DMS79 (cell line): ENCODE data around the gene CCDC117.
A peak's percentile ranks its signal among the peaks of the same experiment; 100 is the strongest.

Source experiments
- DNase-seq: peaks from one replicate; lab custom pipeline; 2025; lab: John Stamatoyannopoulos, UW

CCDC117 gene

DNA sequence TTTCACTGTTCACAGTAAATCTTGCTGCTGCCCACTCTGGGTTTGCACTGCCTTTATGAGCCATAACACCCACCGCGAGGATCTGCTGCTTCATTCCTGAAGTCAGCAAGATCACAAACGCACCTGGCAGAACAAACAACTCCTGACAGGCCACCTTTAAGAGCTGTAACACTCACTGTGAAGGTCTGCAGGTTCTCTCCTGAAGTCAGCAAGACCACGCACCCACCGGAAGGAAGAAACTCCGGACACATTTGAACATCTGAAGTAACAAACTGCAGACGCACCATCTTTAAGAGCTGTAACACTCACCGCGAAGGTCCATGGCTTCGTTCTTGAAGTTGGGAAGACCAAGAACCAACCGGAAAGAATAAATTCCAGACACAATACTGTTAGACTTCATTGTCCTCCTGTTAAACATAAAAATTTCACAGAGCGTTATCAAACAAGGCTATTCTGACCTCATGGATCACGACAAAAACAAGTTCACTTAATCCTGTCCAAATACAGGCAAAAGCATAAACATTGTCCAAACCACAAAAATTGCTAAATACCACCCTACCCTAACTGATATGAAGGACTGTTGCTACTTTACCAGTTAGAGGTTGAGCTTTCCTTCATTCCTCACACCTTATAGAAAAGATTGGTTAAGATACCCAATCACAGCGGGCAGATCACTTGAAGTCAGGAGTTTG, 3.0 kb upstream of the CCDC117 start:
- no peak for DNase-seq

DNA sequence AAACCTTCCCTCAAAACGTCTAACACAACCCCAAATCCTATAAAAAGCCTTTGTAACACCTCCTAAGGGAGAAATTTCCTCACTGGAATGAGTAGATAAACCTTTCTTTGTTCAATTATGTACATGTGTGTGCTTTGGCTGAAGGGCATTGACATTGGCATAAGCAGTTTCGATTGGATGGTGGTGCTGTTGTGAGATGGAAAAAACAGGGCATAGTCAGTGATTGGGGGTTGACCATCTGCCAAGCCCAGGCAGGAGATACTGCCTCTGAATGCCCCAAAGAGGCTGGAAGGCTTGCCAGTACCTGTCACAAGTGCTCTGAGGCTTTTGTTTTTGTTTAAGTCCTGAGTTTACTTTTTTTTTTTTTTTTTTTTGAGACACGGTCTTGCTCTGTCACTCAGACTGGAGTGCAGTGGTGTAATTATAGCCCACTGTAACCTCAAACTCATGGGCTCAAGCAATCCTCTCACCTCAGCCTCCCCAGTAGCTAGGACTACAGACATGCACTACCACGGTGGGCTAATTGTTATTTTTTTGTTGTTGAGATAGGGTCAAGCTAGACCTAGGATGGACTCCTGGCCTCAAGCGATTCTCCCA, 1.2 kb upstream of the CCDC117 start:
- peak; percentile 62 for DNase-seq

DNA sequence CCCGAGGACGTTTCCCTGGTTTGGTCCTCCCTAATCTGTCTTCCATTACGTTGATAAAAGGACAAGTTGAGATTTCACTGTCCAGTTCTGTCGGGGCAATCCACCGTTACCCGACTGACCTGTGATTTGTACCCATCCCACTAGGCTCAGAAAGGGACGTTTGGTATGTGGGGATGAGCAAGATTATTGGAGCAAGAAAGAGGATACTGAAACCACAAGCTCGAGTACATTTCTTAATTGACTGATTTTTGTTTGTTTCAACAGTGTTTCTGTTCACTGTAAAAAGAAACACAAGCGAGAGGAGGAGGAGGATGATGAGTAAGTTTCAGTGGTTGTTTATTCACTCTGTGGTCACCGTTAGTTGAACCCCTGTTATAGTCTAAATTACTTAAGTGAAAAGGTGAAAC, 969 bp downstream of the CCDC117 start:
- no peak for DNase-seq

DNA sequence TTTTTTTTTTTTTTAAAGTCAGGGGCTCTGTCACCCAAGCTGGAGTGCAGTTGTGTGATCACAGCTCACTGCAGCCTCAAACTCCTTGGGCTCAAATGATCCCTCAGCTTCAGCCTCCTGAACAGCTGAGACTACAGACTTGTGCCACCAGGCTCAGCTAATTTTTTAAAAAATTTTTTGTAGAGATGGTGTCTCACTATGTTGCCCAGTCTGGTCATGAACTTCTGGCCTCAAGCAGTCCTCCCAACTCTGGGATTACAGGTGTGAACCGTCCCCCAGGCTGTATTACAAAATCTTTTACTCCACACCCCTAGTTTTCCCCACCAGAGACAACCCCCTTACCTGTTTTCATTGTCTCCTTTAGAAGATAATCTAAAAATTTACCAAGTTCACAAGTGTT, 1.9 kb downstream of the CCDC117 start:
- DNase-seq, result no peak

DNA sequence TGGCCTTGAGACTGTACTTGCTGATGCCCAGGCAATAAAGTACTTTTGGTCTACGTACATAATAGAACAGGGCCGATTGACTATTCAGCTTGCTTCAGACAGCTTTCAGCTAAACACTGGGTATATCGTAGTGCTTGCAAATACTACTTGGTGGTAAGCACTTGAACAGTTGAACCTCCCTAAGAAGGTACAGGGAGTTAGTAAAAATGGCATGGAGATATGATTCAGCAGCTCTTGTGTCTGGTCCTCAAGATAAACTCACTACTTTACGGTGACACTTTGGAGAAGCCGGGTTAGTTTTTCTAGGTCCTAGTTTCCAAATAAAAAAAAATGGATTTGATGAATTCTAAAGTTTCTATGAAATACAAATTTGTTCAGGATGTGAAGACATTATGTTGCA, 7.3 kb downstream of the CCDC117 start:
- no peak for DNase-seq

DNA sequence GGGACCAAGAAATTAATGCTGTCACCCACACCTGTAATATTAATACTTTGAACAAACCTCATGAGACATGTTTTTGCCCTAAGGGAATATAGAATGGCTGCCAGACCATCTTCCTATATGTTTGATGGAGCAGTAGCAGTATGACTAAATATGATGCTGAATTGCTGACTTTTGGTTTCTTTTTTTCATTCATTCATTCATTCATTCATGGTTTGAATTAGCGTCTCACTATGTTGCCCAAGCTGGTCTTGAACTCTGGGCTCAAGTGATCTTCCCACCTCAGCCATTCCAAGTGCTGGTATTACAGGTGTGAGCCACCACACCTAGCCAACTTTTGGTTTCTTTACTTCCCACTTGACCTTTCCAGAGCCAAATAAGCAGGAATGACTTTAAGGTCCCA, 7.8 kb downstream of the CCDC117 start:
- no peak for DNase-seq

DNA sequence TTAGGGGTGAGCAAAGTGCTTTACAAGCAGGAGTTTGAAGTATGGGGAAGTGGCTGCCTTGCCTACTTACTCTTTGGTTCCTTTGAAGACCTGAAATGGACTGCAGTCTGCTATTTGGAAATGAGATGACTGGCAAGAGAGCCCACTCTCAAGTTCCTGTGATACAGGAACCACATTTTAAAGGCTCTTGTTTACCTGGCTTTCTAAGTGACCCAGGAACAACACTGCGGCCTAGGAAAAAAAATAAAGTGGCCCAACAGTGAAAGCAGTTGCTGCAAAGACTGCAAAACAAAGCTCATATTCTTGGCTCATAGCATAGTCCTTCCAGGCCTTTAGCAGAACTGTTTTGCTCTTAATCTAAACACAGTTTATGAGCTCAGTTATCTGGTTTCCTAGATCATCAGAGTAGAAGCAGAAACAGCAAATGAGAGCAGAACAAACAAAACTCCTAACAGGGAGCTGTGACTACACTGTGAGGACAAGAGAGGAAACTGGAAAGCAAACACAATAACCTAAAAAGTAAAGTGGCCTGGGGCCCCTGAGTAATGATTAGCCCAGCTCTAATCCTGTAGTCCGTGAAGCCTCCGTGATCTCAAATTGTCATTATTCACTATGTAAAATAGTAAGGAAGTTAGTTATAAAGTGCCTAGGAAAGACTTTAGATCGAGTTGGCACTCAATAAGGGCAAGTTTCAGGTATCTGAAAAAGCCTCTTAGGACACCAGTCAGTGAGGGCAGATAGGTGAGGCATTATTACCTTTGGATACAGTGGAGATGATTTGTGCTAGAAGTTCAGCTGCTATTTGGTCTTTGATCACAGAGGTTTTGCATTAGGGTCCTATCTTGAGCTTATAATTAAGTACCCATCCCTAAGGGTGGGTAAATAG, 11.5 kb downstream of the CCDC117 start:
- peak; percentile 68 for DNase-seq

DNA sequence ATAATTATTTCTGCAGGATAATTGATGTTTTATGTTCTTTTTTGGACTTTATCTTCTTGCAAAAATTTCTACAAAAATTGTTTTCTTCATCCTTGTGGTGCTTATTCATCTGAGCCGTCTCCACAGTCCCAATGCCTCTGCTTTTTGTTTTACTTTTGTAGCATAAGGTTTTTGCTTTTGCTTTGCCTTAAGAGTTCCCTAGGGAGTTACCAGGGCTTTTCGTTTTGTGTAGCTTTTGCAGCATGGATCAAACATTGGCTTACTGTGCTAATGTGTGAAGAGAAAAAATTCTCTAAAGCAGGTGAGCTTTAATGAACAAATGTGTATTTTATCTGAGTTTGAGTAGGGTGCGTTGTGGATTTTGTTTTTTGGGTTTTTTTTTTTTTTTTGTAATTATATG, 16.1 kb downstream of the CCDC117 start:
- DNase-seq, result no peak

DNA sequence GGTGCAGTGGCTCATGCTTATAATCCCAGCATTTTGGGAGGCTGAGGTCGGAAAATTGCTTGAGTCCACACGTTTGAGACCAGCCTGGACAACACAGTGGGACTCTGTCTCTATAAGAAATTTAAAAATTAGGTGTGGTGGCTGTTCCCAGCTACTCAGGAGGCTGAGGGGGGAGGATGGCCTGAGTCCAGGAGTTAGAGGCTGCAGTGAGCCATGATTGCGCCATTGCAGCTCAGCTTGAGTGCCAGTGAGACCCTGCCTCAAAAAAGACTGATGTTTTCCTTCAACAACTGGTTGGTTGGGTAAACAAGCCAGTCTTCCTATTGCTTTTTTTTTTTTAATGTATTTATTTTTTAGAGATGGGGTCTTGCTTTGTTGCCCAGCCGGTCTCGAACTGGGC, 18.6 kb downstream of the CCDC117 start:
- DNase-seq, result no peak

DNA sequence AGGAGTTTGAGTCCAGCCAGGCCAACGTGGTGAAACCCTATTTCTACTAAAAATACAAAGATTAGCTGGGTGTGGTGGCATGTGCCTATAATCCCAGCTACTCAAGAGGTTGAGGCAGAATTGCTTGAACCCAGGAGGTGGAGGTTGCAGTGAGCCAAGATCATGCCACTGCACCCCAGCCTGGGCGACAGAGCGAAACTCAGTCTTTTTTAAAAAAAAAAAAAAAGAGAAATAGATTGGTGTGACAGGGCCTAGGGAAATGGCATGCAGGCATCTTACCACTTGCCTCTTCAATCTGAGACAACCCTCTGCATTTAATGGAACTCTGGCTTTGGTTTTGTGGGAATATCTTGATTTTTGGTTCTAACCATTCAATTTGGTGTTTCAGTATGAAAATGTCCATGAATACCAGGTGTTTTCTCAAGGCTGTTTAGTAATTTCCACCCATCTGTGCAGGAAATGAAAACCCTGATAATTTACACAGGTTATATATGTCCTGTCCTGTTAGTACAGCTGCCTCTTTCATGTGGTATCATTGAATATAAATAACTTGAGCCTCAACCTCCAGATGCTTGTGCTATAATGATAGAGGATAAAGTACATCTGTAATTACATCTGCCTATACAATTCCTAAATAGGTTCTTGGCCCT, 19.5 kb downstream of the CCDC117 start:
- no peak for DNase-seq

DNA sequence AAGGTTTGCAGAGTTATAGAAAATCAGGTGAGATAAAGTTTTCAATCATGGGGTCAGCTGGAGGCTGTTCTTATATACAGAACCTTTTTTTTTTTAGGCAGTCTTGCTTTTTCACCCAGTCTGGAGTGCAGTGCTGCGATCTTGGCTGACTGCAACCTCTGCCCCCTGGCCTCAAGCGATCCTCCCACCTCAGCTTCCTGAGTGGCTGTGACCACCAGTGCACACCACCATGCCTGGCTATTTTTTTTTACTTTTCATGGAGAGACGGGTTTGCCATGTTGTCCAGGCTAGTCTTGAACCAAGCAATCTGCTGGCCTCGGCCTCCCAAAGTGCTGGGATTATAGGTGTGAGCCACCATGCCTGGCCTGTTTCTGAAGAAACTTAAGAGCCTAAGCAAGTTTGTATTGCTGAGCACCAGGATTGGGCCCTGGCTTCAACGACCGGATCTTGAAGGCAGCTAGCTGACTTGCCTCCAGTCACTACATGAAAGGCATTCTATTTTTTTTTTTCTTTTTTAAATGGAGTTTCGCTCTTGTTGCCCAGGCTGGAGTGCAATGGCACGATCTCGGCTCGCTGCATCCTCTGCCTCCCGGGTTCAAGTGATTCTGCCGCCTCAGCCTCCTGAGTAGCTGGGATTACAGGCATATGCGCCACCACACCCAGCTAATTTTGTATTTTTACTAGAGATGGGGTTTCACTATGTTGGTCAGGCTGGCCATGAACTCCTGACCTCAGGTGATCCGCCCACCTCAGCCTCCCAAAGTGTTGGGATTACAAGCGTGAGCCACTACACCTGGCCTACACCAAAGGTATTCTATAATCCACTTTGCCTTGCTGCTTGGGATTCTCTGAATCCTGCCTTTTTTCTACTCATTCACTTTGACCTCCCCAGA, 20.2 kb downstream of the CCDC117 start:
- DNase-seq, result no peak

DNA sequence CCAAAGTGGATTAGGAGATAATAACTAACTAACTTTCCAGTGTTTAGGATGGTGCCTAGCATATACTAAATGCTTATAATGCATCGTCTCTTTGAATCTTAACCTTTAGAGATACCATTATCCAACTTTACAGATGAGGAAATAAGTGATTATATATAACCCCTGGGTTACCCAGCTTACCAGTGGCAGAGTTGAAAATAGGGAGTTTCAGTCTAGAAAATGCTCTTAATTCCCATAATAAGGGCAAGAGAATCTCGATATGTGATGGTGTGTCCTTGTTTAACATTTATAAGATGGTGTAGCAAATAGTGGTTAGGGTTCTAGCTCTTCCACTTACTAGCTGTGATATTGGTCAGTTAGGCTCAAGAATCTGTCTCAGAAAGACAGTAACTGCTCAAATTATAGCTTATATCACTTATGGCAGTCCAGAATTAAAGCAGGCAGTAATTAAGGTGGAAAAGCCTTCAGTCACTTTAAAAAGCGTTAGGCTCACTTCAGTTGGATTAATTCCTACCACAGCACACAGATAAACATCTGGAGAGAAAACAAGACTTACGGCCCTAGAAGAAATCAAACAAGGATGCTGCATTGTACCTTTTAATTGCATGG, 21.6 kb downstream of the CCDC117 start:
- no peak for DNase-seq

DNA sequence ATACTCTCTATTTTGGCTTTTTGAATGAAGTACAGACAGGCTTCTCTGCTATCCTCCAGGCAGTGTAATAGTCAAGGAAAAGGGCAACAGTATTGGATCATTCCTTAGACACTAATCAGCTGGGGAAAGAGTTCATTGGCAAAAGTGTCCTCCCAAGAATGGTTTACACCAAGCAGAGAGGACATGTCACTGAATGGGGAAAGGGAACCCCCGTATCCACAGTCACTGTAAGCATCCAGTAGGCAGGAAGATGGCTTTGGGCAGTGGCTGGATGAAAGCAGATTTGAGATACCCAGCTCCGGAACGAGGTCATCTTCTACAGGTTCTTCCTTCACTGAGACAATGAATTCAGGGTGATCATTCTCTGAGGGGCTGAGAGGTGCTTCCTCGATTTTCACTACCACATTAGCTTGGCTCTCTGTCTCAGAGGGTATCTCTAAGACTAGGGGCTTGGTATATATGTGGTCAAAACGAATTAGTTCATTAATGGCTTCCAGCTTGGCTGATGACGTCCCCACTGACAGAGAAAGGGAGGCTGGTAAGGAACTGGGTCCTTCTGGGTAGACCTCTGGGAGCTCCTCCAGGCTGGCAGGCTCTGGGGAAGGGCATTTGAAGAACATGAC, 22.7 kb downstream of the CCDC117 start:
- DNase-seq, result no peak

DNA sequence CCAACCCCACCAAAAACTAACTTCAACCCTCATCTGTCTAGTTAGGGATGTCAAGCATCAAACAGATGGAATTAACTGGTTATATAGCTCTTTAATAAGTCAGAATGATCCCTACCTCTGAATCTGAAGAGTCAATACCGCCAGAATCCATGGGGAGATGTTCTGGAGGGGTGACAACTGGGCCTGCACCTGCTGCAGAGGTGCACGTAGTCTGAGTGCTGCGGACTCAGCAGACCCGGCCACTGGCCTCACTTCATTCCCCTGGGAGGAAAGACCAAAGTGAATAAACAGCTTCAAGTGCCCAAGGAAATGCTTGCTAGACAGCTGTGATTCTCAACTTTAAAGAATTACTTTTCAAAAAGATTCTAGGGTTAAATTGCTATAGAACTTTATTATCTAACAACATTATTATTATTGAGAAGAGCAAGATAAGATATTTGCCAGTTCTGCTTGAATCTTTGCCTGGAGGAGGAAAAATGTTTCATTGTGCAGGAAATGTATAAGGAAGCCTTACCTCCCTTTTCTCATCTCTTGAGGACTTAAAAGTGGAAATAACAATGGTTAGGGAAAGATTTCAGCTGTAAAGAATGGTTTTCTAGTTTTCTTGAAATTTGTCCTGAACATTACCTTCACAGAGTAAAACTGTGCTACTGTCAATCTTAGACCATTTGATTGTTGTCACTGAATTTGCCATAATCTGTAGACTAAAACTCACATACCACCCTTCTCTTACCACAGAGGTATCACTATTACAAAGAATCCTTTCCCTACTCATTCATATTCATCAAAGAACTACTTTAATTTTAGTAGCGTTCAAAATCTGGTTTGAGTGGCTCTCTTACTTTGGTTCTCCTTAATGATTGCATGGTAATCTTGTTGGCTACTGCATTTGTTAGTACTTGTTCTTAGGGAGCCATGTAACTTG, 23.7 kb downstream of the CCDC117 start:
- no peak for DNase-seq

DNA sequence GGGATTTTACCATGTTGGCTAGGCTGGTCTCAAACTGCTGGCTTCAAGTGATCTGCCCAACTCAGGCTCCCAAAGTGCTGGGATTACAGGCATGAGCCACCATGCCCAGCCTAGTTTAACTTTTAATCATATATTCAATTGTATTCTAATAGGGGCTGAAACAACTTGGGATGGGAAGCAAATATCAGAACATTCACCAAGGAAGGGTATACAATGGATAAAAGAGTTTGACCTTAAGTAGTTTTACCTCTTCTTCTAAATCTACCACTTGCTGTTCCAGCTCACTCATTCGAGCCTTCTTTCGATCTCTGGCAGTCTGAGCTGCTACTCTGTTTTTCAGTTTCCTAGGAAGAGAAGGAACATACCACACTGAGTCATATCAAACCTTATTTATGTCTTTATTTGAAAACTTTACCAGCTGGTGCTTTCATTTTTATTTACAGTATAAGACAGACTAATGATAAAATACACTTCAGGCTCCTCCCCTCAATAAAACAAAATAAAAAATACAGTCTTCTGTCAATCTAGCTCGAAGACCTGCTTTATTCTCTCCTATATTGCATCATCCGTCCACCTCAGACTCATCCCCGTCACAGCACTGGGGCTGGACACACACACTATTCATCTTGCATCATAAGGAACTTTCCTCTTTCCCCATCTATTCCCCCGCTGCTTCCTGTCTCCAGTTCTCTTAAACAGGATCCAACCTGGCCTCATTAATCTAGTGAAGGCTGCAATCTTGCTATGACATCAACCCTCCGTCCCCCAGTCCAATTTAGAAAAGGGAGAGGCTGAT, 26.5 kb downstream of the CCDC117 start:
- DNase-seq, result peak; percentile 9

DNA sequence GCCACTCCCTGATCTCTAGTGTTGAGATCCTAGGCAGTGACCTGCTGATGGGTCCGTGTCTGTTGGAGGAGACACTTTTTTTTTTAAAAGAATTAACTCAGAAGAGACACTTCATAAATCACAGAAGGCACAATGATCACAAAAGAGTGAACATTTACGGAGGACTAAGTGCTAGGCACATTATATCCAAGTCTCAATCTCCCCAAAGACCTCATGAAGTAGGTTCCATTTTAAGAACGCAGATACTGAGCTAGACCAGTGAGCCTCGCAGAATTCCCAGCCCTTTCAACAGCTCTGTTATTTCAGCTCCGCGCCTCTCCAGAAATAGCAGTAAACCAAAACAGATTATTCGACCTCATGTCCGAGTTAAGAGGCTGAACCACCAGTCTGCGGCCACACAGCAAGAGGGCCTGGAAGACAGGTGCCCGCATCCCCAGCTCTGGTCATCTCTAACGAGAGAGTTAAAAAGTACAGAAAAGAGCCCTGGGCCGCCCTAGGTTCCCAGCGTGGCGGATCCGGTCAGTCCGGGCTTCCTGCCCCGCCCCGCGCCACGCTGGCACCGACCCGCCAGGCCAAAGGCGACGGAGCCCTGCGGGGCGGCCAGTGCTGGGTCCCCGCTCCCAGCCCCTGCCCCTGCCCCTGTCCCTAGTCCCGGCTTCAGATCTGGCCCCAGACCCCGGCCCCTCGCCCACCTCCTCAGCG, 27.3 kb downstream of the CCDC117 start:
- DNase-seq, result no peak

DNA sequence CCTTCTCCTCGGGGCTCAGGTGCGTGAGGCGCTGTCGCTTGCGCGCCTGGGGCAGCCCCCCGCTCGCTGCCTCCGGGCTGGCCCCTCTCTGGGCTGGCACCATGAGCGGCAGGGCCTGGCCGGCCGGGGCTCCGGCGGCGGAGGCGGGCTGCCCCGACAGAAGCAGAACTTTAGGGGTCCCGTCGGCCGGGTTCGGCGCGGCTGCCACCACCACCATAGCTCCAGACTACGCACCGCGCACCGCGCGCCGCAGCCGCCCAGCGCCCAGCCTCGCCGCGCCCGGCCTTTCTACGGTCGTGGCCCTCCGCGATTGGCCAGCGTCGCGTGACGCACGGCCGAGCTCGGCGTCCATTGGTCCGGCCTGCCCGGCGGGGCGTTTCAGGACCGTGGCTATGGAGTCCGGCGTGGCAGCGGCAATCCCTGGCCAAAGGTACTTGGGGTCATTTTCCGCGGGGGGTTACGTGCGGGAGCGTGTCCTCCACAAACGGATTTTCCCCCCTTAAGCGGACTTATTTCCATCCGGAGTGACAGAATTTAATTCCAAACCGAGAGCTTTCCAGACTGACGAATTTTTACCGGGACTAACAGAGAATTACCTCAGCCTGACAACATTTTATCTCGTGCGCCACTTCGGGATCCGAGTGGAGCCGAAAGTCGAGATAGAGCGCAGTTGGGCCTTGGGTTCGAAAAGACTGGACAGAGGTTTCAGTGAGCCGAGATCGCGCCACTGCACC, 28.0 kb downstream of the CCDC117 start, which contains the start of gene XBP1:
Gene XBP1, minus strand, starts transcription at position 262 of the 734 bp plus-strand sequence.
- DNase-seq, result peak; percentile 56
